ENCODE measurements around the gene EREG.

EREG gene

GRCh38 chr4:74320559-74321118, 44.3 kb upstream of the EREG start:
- DNase-seq (ENCODE audit: low read depth): peak; percentile 77
- no peak overlapping the region for H3K4me3 ChIP-seq (replicated peaks; ENCODE audit: low read depth, low read length)
- TF ChIP-seq CTCF (IDR thresholded peaks at IDR 0.05; ENCODE audit: low read length, missing control alignments): peak; percentile 67

- no peak overlapping the region for H3K4me3 ChIP-seq (replicated peaks; ENCODE audit: low read depth, low read length)
- TF ChIP-seq CTCF (IDR thresholded peaks at IDR 0.05; ENCODE audit: low read length, missing control alignments): no peak
- no peak for DNase-seq (ENCODE audit: low read depth)
Measured at GRCh38 chr4:74322301-74322700, 42.6 kb upstream of the EREG start.

GRCh38 chr4:74323663-74324062, 41.3 kb upstream of the EREG start:
- H3K4me3 ChIP-seq (replicated peaks; ENCODE audit: low read depth, low read length): no peak overlapping the region
- no peak for TF ChIP-seq CTCF (IDR thresholded peaks at IDR 0.05; ENCODE audit: low read length, missing control alignments)
- no peak for DNase-seq (ENCODE audit: low read depth)

GRCh38 chr4:74324262-74324661, 40.7 kb upstream of the EREG start:
- no peak overlapping the region for H3K4me3 ChIP-seq (replicated peaks; ENCODE audit: low read depth, low read length)
- TF ChIP-seq CTCF (IDR thresholded peaks at IDR 0.05; ENCODE audit: low read length, missing control alignments): no peak
- DNase-seq (ENCODE audit: low read depth): no peak

- H3K4me3 ChIP-seq (replicated peaks; ENCODE audit: low read depth, low read length): no peak overlapping the region
- no peak for DNase-seq (ENCODE audit: low read depth)
- TF ChIP-seq CTCF (IDR thresholded peaks at IDR 0.05; ENCODE audit: low read length, missing control alignments): no peak
Measured at GRCh38 chr4:74325886-74326285, 39.1 kb upstream of the EREG start.

- TF ChIP-seq CTCF (IDR thresholded peaks at IDR 0.05; ENCODE audit: low read length, missing control alignments): no peak
- peak; percentile 42 for DNase-seq (ENCODE audit: low read depth)
- no peak overlapping the region for H3K4me3 ChIP-seq (replicated peaks; ENCODE audit: low read depth, low read length)
Measured at GRCh38 chr4:74327762-74328161, 37.2 kb upstream of the EREG start.

- H3K4me3 ChIP-seq (replicated peaks; ENCODE audit: low read depth, low read length): no peak overlapping the region
- no peak for DNase-seq (ENCODE audit: low read depth)
- no peak for TF ChIP-seq CTCF (IDR thresholded peaks at IDR 0.05; ENCODE audit: low read length, missing control alignments)
Measured at GRCh38 chr4:74328501-74328900, 36.4 kb upstream of the EREG start.

All from fibroblast of pulmonary artery (primary cell).